ENCODE data around the gene PCSK6. TPM values are rescaled to one million over a fixed set of nuclear protein-coding genes. Genes with fewer than 3 reads are reported as not detected.

Gene PCSK6
- polyA plus RNA-seq, 1 donor from 2014 or later: 1.1 TPM

- no peak for TF ChIP-seq RAD21 (conservative IDR thresholded peaks at IDR 0.05)
- TF ChIP-seq MXI1 (conservative IDR thresholded peaks at IDR 0.05; ENCODE audit: poor library complexity, severe bottlenecking): no peak
- TF ChIP-seq EP300 (conservative IDR thresholded peaks at IDR 0.05; ENCODE audit: poor library complexity, severe bottlenecking): no peak
- TF ChIP-seq, protein P1, sequence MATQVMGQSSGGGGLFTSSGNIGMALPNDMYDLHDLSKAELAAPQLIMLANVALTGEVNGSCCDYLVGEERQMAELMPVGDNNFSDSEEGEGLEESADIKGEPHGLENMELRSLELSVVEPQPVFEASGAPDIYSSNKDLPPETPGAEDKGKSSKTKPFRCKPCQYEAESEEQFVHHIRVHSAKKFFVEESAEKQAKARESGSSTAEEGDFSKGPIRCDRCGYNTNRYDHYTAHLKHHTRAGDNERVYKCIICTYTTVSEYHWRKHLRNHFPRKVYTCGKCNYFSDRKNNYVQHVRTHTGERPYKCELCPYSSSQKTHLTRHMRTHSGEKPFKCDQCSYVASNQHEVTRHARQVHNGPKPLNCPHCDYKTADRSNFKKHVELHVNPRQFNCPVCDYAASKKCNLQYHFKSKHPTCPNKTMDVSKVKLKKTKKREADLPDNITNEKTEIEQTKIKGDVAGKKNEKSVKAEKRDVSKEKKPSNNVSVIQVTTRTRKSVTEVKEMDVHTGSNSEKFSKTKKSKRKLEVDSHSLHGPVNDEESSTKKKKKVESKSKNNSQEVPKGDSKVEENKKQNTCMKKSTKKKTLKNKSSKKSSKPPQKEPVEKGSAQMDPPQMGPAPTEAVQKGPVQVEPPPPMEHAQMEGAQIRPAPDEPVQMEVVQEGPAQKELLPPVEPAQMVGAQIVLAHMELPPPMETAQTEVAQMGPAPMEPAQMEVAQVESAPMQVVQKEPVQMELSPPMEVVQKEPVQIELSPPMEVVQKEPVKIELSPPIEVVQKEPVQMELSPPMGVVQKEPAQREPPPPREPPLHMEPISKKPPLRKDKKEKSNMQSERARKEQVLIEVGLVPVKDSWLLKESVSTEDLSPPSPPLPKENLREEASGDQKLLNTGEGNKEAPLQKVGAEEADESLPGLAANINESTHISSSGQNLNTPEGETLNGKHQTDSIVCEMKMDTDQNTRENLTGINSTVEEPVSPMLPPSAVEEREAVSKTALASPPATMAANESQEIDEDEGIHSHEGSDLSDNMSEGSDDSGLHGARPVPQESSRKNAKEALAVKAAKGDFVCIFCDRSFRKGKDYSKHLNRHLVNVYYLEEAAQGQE (IDR thresholded peaks at IDR 0.05; ENCODE audit: borderline replicate concordance): no peak
- no peak for TF ChIP-seq EZH2 (IDR thresholded peaks at IDR 0.05; ENCODE audit: borderline replicate concordance, insufficient read depth, low read length, poor library complexity, severe bottlenecking)
- no peak for TF ChIP-seq SMC3 (conservative IDR thresholded peaks at IDR 0.05; ENCODE audit: poor library complexity)
- H3K79me2 ChIP-seq (replicated peaks; ENCODE audit: insufficient read depth, low read length): no peaks in the 10 kb centered on the region
- H3F3A ChIP-seq (ENCODE audit: insufficient read depth, low read length, poor library complexity, severe bottlenecking): no peaks in the 10 kb centered on the region
- no peak overlapping the region for H3K9ac ChIP-seq (ENCODE audit: low read length)
- no peaks in the 10 kb centered on the region for H4K20me1 ChIP-seq (ENCODE audit: insufficient read depth)
- no peak overlapping the region for H3K27ac ChIP-seq (ENCODE audit: low read length)
- no peaks in the 10 kb centered on the region for H3K9me2 ChIP-seq (ENCODE audit: insufficient read depth, low read length)
- H3K4me3 ChIP-seq (ENCODE audit: low read length): no peak overlapping the region
- no peak overlapping the region for H3K4me2 ChIP-seq (ENCODE audit: low read length)
- H3K36me3 ChIP-seq (ENCODE audit: insufficient read depth, low read length): no peaks in the 10 kb centered on the region
- no peaks in the 10 kb centered on the region for H3K9me3 ChIP-seq (ENCODE audit: low read length)
- no peaks in the 10 kb centered on the region for H3K27me3 ChIP-seq (ENCODE audit: insufficient read depth, low read depth, low read length)
- no peak overlapping the region for H2AFZ ChIP-seq (ENCODE audit: low read depth, low read length)
These were observed 31.6 kb upstream of the PCSK6 start for GRCh38 chr15:101521069-101521468.

DNA sequence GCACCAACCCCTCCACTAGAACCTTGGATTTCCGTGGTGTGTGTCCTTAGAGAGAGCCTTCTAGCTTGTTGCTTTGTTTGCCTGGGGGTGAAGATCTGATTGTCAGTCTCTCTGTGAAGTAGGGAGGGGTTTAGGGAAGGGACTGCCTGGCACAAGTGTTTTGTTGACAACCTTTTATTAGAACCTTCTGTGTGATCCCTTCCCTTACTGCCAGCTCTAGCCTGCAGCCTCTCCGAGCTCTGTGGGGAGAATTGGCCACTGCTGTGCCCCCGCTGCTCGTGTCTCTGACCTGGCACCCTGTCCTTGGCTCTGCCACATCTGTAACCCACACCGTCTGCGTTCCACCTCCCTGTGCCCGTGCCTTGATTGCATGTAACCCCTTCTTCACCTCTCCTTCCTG lies 30.9 kb upstream of the PCSK6 start:
- Histone ChIP-seq H2AFZ (ENCODE audit: low read depth, low read length) (no peak overlapping the region), H3K79me2 (replicated peaks; ENCODE audit: insufficient read depth, low read length) (no peaks in the 10 kb centered on the region), H4K20me1 (ENCODE audit: insufficient read depth) (no peaks in the 10 kb centered on the region), H3F3A (ENCODE audit: insufficient read depth, low read length, poor library complexity, severe bottlenecking) (no peaks in the 10 kb centered on the region), H3K27ac (ENCODE audit: low read length) (no peak overlapping the region), H3K27me3 (ENCODE audit: insufficient read depth, low read depth, low read length) (no peaks in the 10 kb centered on the region), H3K36me3 (ENCODE audit: insufficient read depth, low read length) (no peaks in the 10 kb centered on the region), H3K9me3 (ENCODE audit: low read length) (no peaks in the 10 kb centered on the region), H3K9ac (ENCODE audit: low read length) (no peak overlapping the region), H3K4me3 (ENCODE audit: low read length) (no peak overlapping the region), H3K4me2 (ENCODE audit: low read length) (no peak overlapping the region), H3K9me2 (ENCODE audit: insufficient read depth, low read length) (no peaks in the 10 kb centered on the region)
- TF ChIP-seq POLR2AphosphoS5 (IDR thresholded peaks at IDR 0.05): no peak
- TF ChIP-seq, protein P2, sequence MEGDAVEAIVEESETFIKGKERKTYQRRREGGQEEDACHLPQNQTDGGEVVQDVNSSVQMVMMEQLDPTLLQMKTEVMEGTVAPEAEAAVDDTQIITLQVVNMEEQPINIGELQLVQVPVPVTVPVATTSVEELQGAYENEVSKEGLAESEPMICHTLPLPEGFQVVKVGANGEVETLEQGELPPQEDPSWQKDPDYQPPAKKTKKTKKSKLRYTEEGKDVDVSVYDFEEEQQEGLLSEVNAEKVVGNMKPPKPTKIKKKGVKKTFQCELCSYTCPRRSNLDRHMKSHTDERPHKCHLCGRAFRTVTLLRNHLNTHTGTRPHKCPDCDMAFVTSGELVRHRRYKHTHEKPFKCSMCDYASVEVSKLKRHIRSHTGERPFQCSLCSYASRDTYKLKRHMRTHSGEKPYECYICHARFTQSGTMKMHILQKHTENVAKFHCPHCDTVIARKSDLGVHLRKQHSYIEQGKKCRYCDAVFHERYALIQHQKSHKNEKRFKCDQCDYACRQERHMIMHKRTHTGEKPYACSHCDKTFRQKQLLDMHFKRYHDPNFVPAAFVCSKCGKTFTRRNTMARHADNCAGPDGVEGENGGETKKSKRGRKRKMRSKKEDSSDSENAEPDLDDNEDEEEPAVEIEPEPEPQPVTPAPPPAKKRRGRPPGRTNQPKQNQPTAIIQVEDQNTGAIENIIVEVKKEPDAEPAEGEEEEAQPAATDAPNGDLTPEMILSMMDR (IDR thresholded peaks at IDR 0.05; ENCODE audit: poor library complexity, severe bottlenecking): no peak

DNA sequence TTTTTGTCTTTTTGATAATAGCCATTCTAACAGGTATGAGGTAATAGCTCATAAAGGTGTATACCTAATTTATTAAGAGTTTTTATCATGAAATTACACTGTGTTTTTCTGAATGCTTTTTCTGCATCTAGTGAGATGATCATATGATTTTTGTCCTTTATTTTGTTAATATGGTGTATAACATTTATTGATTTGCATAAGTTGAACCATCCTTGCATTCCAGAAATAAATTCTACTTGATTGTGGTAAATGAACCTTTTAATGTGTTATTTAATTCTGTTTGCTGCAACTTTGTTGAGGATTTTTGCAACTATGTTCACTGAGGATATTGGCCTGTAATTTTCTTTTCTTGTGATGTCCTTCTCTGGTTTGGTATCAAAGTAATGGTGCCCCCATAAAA lies 28.0 kb upstream of the PCSK6 start:
- no peak for TF ChIP-seq RAD21 (conservative IDR thresholded peaks at IDR 0.05)
- TF ChIP-seq TAF1 (IDR thresholded peaks at IDR 0.05; ENCODE audit: low read depth): no peak
- TF ChIP-seq, protein P1 (IDR thresholded peaks at IDR 0.05; ENCODE audit: borderline replicate concordance): no peak
- no peak for TF ChIP-seq EP300 (conservative IDR thresholded peaks at IDR 0.05; ENCODE audit: poor library complexity, severe bottlenecking)
- no peak for TF ChIP-seq POLR2AphosphoS5 (IDR thresholded peaks at IDR 0.05)
- no peak for TF ChIP-seq EZH2 (IDR thresholded peaks at IDR 0.05; ENCODE audit: borderline replicate concordance, insufficient read depth, low read length, poor library complexity, severe bottlenecking)
- no peak for TF ChIP-seq MXI1 (conservative IDR thresholded peaks at IDR 0.05; ENCODE audit: poor library complexity, severe bottlenecking)
- TF ChIP-seq, protein P2 (IDR thresholded peaks at IDR 0.05; ENCODE audit: poor library complexity, severe bottlenecking): no peak
- no peak for TF ChIP-seq SMC3 (conservative IDR thresholded peaks at IDR 0.05; ENCODE audit: poor library complexity)
- Histone ChIP-seq H3K27me3 (ENCODE audit: insufficient read depth, low read depth, low read length) (no peaks in the 10 kb centered on the region), H3F3A (ENCODE audit: insufficient read depth, low read length, poor library complexity, severe bottlenecking) (no peaks in the 10 kb centered on the region), H3K79me2 (replicated peaks; ENCODE audit: insufficient read depth, low read length) (no peaks in the 10 kb centered on the region), H3K9me2 (ENCODE audit: insufficient read depth, low read length) (no peaks in the 10 kb centered on the region), H3K4me3 (ENCODE audit: low read length) (no peak overlapping the region), H2AFZ (ENCODE audit: low read depth, low read length) (no peak overlapping the region), H3K4me2 (ENCODE audit: low read length) (no peak overlapping the region), H3K36me3 (ENCODE audit: insufficient read depth, low read length) (no peaks in the 10 kb centered on the region), H3K9ac (ENCODE audit: low read length) (no peak overlapping the region), H3K9me3 (ENCODE audit: low read length) (no peaks in the 10 kb centered on the region), H4K20me1 (ENCODE audit: insufficient read depth) (no peaks in the 10 kb centered on the region), H3K27ac (ENCODE audit: low read length) (no peak overlapping the region)

Measured in neural cell (in vitro differentiated cells).